ENCODE data around the gene LARP4B. TPM values are rescaled to one million over a fixed set of nuclear protein-coding genes. Genes with fewer than 3 reads are reported as not detected.

LARP4B gene
- total RNA-seq, 1 donor from 2014 or later: 101 TPM

DNA sequence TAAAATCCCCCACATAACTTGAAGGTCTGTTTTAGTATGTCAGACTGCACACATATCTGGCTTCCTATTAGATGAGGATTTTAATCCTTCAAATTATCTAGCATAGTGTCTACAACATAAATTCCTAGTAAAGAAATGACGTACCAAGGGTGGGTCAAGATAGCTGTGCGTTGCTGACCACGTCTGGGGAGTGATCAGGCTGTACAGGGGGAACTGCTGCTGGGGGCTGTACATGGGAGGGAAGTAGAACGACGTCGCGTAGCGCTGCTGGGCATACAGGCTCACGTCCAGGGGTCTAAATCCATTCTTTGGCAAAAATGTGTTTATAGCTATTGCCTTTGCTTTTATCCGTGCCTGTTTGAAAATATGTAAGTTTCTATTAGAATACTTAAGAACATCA lies 102.3 kb downstream of the LARP4B start:
- Mint-ChIP-seq H3K36me3 (ENCODE audit: low read depth, unreplicated experiment) (peaks cover 11% of the 10 kb centered on the region), H3K27me3 (ENCODE audit: low read depth, unreplicated experiment) (no peaks in the 10 kb centered on the region), H3K4me3 (ENCODE audit: unreplicated experiment) (no peak overlapping the region), H3K9me3 (ENCODE audit: unreplicated experiment) (no peaks in the 10 kb centered on the region), H3K27ac (ENCODE audit: unreplicated experiment) (no peak overlapping the region), H3K4me1 (ENCODE audit: low read depth, unreplicated experiment) (peaks cover 3% of the 10 kb centered on the region)
- no peak for TF ChIP-seq EZH2 (IDR thresholded peaks at IDR 0.05; ENCODE audit: insufficient read depth, low read length)
- TF ChIP-seq, protein P1, sequence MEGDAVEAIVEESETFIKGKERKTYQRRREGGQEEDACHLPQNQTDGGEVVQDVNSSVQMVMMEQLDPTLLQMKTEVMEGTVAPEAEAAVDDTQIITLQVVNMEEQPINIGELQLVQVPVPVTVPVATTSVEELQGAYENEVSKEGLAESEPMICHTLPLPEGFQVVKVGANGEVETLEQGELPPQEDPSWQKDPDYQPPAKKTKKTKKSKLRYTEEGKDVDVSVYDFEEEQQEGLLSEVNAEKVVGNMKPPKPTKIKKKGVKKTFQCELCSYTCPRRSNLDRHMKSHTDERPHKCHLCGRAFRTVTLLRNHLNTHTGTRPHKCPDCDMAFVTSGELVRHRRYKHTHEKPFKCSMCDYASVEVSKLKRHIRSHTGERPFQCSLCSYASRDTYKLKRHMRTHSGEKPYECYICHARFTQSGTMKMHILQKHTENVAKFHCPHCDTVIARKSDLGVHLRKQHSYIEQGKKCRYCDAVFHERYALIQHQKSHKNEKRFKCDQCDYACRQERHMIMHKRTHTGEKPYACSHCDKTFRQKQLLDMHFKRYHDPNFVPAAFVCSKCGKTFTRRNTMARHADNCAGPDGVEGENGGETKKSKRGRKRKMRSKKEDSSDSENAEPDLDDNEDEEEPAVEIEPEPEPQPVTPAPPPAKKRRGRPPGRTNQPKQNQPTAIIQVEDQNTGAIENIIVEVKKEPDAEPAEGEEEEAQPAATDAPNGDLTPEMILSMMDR (IDR thresholded peaks at IDR 0.05; ENCODE audit: insufficient read depth, low read depth, low read length): no peak
- Histone ChIP-seq H3K4me2 (ENCODE audit: low read length) (no peak overlapping the region), H3K9ac (ENCODE audit: low read length) (no peak overlapping the region), H3K9me3 (ENCODE audit: insufficient read depth, low read depth, low read length) (no peaks in the 10 kb centered on the region), H3K79me2 (ENCODE audit: insufficient read depth, low read length) (peaks cover 42% of the 10 kb centered on the region), H3K4me1 (ENCODE audit: insufficient read depth, low read length) (no peaks in the 10 kb centered on the region), H3K4me3 (ENCODE audit: insufficient read depth, low read depth, low read length) (no peak overlapping the region), H3K36me3 (ENCODE audit: insufficient read depth, low read length) (peaks cover 54% of the 10 kb centered on the region), H2AFZ (ENCODE audit: low read depth, low read length) (no peak overlapping the region), H3K27me3 (ENCODE audit: insufficient read depth, low read length) (no peaks in the 10 kb centered on the region), H3K27ac (ENCODE audit: low read depth, low read length) (no peak overlapping the region), H4K20me1 (ENCODE audit: insufficient read depth, low read length) (peaks cover 42% of the 10 kb centered on the region)
- DNase-seq (ENCODE audit: low read depth) (no peak), FAIRE-seq (no peak)

DNA sequence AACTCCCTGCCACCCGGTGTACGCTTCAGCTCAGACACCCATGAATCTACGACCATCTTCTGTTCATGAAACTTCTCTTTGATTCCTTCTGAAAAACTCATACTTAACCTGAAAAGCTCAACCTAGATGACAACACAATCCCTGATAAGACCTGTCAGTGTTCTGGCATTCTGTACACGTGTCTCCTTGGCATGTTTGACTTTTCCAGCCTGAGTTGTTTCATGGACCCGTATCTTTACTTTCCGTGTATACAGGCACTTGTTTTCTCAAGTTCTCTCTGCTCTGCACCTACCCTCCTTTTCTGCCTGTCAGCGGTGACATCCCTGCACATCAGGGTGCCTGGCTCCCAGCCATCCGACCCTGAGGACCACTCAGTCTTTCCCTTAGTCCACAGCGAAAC lies 103.3 kb downstream of the LARP4B start:
- Mint-ChIP-seq H3K4me1 (ENCODE audit: low read depth, unreplicated experiment) (peaks cover 3% of the 10 kb centered on the region), H3K9me3 (ENCODE audit: unreplicated experiment) (no peaks in the 10 kb centered on the region), H3K36me3 (ENCODE audit: low read depth, unreplicated experiment) (peaks cover 14% of the 10 kb centered on the region), H3K4me3 (ENCODE audit: unreplicated experiment) (no peak overlapping the region), H3K27me3 (ENCODE audit: low read depth, unreplicated experiment) (no peaks in the 10 kb centered on the region), H3K27ac (ENCODE audit: unreplicated experiment) (no peak overlapping the region)
- Histone ChIP-seq H4K20me1 (ENCODE audit: insufficient read depth, low read length) (peaks cover 51% of the 10 kb centered on the region), H3K36me3 (ENCODE audit: insufficient read depth, low read length) (peaks cover 53% of the 10 kb centered on the region), H3K79me2 (ENCODE audit: insufficient read depth, low read length) (peaks cover 35% of the 10 kb centered on the region), H2AFZ (ENCODE audit: low read depth, low read length) (no peak overlapping the region), H3K9ac (ENCODE audit: low read length) (no peak overlapping the region), H3K4me2 (ENCODE audit: low read length) (no peak overlapping the region), H3K27me3 (ENCODE audit: insufficient read depth, low read length) (no peaks in the 10 kb centered on the region), H3K4me3 (ENCODE audit: insufficient read depth, low read depth, low read length) (no peak overlapping the region), H3K9me3 (ENCODE audit: insufficient read depth, low read depth, low read length) (no peaks in the 10 kb centered on the region), H3K27ac (ENCODE audit: low read depth, low read length) (no peak overlapping the region), H3K4me1 (ENCODE audit: insufficient read depth, low read length) (no peaks in the 10 kb centered on the region)
- DNase-seq (ENCODE audit: low read depth) (no peak), FAIRE-seq (no peak)
- TF ChIP-seq, protein P1 (IDR thresholded peaks at IDR 0.05; ENCODE audit: insufficient read depth, low read depth, low read length): no peak
- TF ChIP-seq EZH2 (IDR thresholded peaks at IDR 0.05; ENCODE audit: insufficient read depth, low read length): no peak

DNA sequence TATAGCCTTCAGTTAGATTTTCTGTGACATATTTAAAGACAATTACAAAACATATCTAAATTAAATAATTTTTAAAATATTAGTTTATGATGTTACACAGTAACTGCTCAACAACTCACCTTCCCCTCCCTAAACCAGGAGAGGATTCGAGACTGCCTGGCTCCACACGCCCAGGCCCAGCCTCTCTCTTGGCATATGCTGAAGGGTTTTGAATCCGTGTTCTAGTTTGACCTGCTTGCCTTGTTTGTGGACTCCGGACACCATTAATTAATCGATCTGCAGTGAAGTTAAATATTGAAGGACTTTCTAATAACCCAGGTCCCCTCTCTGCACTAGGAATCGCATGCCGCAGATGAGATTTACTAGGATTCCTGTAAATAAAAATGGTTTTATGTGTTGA lies 106.6 kb downstream of the LARP4B start:
- H3K36me3 ChIP-seq (ENCODE audit: insufficient read depth, low read length): peaks cover 55% of the 10 kb centered on the region

More for the DNA sequence above, 106.6 kb downstream of the LARP4B start:
- TF ChIP-seq, protein P1 (IDR thresholded peaks at IDR 0.05; ENCODE audit: insufficient read depth, low read depth, low read length): no peak
- TF ChIP-seq EZH2 (IDR thresholded peaks at IDR 0.05; ENCODE audit: insufficient read depth, low read length): no peak
- Histone ChIP-seq H3K27me3 (ENCODE audit: insufficient read depth, low read length) (no peaks in the 10 kb centered on the region), H3K9me3 (ENCODE audit: insufficient read depth, low read depth, low read length) (no peaks in the 10 kb centered on the region), H3K79me2 (ENCODE audit: insufficient read depth, low read length) (peaks cover 28% of the 10 kb centered on the region), H3K27ac (ENCODE audit: low read depth, low read length) (no peak overlapping the region), H3K4me1 (ENCODE audit: insufficient read depth, low read length) (peaks cover 7% of the 10 kb centered on the region), H4K20me1 (ENCODE audit: insufficient read depth, low read length) (peaks cover 76% of the 10 kb centered on the region), H3K9ac (ENCODE audit: low read length) (no peak overlapping the region), H3K4me3 (ENCODE audit: insufficient read depth, low read depth, low read length) (no peak overlapping the region), H2AFZ (ENCODE audit: low read depth, low read length) (no peak overlapping the region), H3K4me2 (ENCODE audit: low read length) (no peak overlapping the region)
- DNase-seq (ENCODE audit: low read depth) (no peak), FAIRE-seq (no peak)
- Mint-ChIP-seq H3K4me3 (ENCODE audit: unreplicated experiment) (no peak overlapping the region), H3K27me3 (ENCODE audit: low read depth, unreplicated experiment) (no peaks in the 10 kb centered on the region), H3K36me3 (ENCODE audit: low read depth, unreplicated experiment) (peaks cover 32% of the 10 kb centered on the region), H3K9me3 (ENCODE audit: unreplicated experiment) (no peaks in the 10 kb centered on the region), H3K27ac (ENCODE audit: unreplicated experiment) (no peak overlapping the region), H3K4me1 (ENCODE audit: low read depth, unreplicated experiment) (peaks cover 14% of the 10 kb centered on the region)

Measured in astrocyte (in vitro differentiated cells and primary cell).